ENCODE measurements around the gene ZBP1. TPM values are rescaled to one million over a fixed set of nuclear protein-coding genes. Genes with fewer than 3 reads are reported as not detected.

ZBP1 gene
- 0.32 and 0.62 TPM in 2 replicates for total RNA-seq

- Mint-ChIP-seq H3K27ac (peak within 1 kb of the TSS; percentile 91), H3K36me3 (ENCODE audit: low read depth) (peaks cover 4% of the 10 kb centered on the region), H3K4me1 (ENCODE audit: low read depth) (peaks cover 47% of the 10 kb centered on the region), H3K9me3 (peaks cover 12% of the 10 kb centered on the region), H3K27me3 (ENCODE audit: low read depth) (peaks cover 17% of the 10 kb centered on the region), H3K4me3 (ENCODE audit: low read depth) (peak within 1 kb of the TSS; percentile 65)
- intact Hi-C loops (cut with micrococcal nuclease): no loop called here
- peak; percentile 67 for DNase-seq (ENCODE audit: low spot score)
These were observed at the start of gene ZBP1 for GRCh38 chr20:57620274-57620990. ZBP1 (minus strand) TSS chr20:57620426; CDS start chr20:57620295, 131 bp downstream.

- no peak overlapping the region for H3K27ac Mint-ChIP-seq
- no peak overlapping the region for H3K4me3 Mint-ChIP-seq (ENCODE audit: low read depth)
- peaks cover 4% of the 10 kb centered on the region for H3K27me3 Mint-ChIP-seq (ENCODE audit: low read depth)
- no peaks in the 10 kb centered on the region for H3K9me3 Mint-ChIP-seq
- H3K36me3 Mint-ChIP-seq (ENCODE audit: low read depth): no peaks in the 10 kb centered on the region
- DNase-seq (ENCODE audit: low spot score): no peak
- no peaks in the 10 kb centered on the region for H3K4me1 Mint-ChIP-seq (ENCODE audit: low read depth)
- intact Hi-C loops (cut with micrococcal nuclease): no loop called here
These were observed 49.4 kb upstream of the ZBP1 start for GRCh38 chr20:57669632-57670031.

- Mint-ChIP-seq H3K36me3 (ENCODE audit: low read depth) (no peaks in the 10 kb centered on the region), H3K27me3 (ENCODE audit: low read depth) (peaks cover 4% of the 10 kb centered on the region), H3K9me3 (no peaks in the 10 kb centered on the region), H3K4me1 (ENCODE audit: low read depth) (no peaks in the 10 kb centered on the region), H3K4me3 (ENCODE audit: low read depth) (no peak overlapping the region), H3K27ac (no peak overlapping the region)
- intact Hi-C loops (cut with micrococcal nuclease): no loop called here
- no peak for DNase-seq (ENCODE audit: low spot score)
These were observed 47.9 kb upstream of the ZBP1 start for GRCh38 chr20:57667924-57668782.

- intact Hi-C loops (cut with micrococcal nuclease): no loop called here
- no peak overlapping the region for H3K27ac Mint-ChIP-seq
- no peaks in the 10 kb centered on the region for H3K4me1 Mint-ChIP-seq (ENCODE audit: low read depth)
- no peak overlapping the region for H3K4me3 Mint-ChIP-seq (ENCODE audit: low read depth)
- DNase-seq (ENCODE audit: low spot score): no peak
- peaks cover 4% of the 10 kb centered on the region for H3K27me3 Mint-ChIP-seq (ENCODE audit: low read depth)
- no peaks in the 10 kb centered on the region for H3K9me3 Mint-ChIP-seq
- no peaks in the 10 kb centered on the region for H3K36me3 Mint-ChIP-seq (ENCODE audit: low read depth)
These were observed 47.2 kb upstream of the ZBP1 start for GRCh38 chr20:57667388-57667787.

GRCh38 chr20:57666834-57667157 lies 46.6 kb upstream of the ZBP1 start:
- Mint-ChIP-seq H3K9me3 (no peaks in the 10 kb centered on the region), H3K27ac (no peak overlapping the region), H3K4me1 (ENCODE audit: low read depth) (no peaks in the 10 kb centered on the region), H3K36me3 (ENCODE audit: low read depth) (no peaks in the 10 kb centered on the region), H3K27me3 (ENCODE audit: low read depth) (peaks cover 2% of the 10 kb centered on the region), H3K4me3 (ENCODE audit: low read depth) (no peak overlapping the region)
- DNase-seq (ENCODE audit: low spot score): no peak
- intact Hi-C loops (cut with micrococcal nuclease): no loop called here

GRCh38 chr20:57666106-57666833 lies 46.0 kb upstream of the ZBP1 start:
- no peak for DNase-seq (ENCODE audit: low spot score)
- intact Hi-C loops (cut with micrococcal nuclease): no loop called here
- H3K27ac Mint-ChIP-seq: no peak overlapping the region
- no peaks in the 10 kb centered on the region for H3K9me3 Mint-ChIP-seq
- H3K4me1 Mint-ChIP-seq (ENCODE audit: low read depth): no peaks in the 10 kb centered on the region
- no peak overlapping the region for H3K4me3 Mint-ChIP-seq (ENCODE audit: low read depth)
- no peaks in the 10 kb centered on the region for H3K27me3 Mint-ChIP-seq (ENCODE audit: low read depth)
- no peaks in the 10 kb centered on the region for H3K36me3 Mint-ChIP-seq (ENCODE audit: low read depth)

GRCh38 chr20:57665589-57665971 lies 45.4 kb upstream of the ZBP1 start:
- H3K4me3 Mint-ChIP-seq (ENCODE audit: low read depth): no peak overlapping the region
- no peak overlapping the region for H3K27ac Mint-ChIP-seq
- H3K9me3 Mint-ChIP-seq: no peaks in the 10 kb centered on the region
- DNase-seq (ENCODE audit: low spot score): no peak
- H3K4me1 Mint-ChIP-seq (ENCODE audit: low read depth): no peaks in the 10 kb centered on the region
- no peaks in the 10 kb centered on the region for H3K36me3 Mint-ChIP-seq (ENCODE audit: low read depth)
- no peaks in the 10 kb centered on the region for H3K27me3 Mint-ChIP-seq (ENCODE audit: low read depth)
- intact Hi-C loops (cut with micrococcal nuclease): no loop called here

- intact Hi-C loops (cut with micrococcal nuclease): no loop called here
- H3K27ac Mint-ChIP-seq: no peak overlapping the region
- H3K4me3 Mint-ChIP-seq (ENCODE audit: low read depth): no peak overlapping the region
- H3K27me3 Mint-ChIP-seq (ENCODE audit: low read depth): no peaks in the 10 kb centered on the region
- H3K36me3 Mint-ChIP-seq (ENCODE audit: low read depth): no peaks in the 10 kb centered on the region
- no peak for DNase-seq (ENCODE audit: low spot score)
- no peaks in the 10 kb centered on the region for H3K9me3 Mint-ChIP-seq
- no peaks in the 10 kb centered on the region for H3K4me1 Mint-ChIP-seq (ENCODE audit: low read depth)
These were observed 44.8 kb upstream of the ZBP1 start for GRCh38 chr20:57664924-57665588.

- Mint-ChIP-seq H3K36me3 (ENCODE audit: low read depth) (no peaks in the 10 kb centered on the region), H3K27ac (no peak overlapping the region), H3K27me3 (ENCODE audit: low read depth) (no peaks in the 10 kb centered on the region), H3K4me1 (ENCODE audit: low read depth) (no peaks in the 10 kb centered on the region), H3K9me3 (no peaks in the 10 kb centered on the region), H3K4me3 (ENCODE audit: low read depth) (no peak overlapping the region)
- DNase-seq (ENCODE audit: low spot score): no peak
- intact Hi-C loops (cut with micrococcal nuclease): no loop called here
These were observed 44.2 kb upstream of the ZBP1 start for GRCh38 chr20:57664476-57664875.

GRCh38 chr20:57663681-57664451 lies 43.6 kb upstream of the ZBP1 start:
- Mint-ChIP-seq H3K9me3 (no peaks in the 10 kb centered on the region), H3K36me3 (ENCODE audit: low read depth) (no peaks in the 10 kb centered on the region), H3K4me3 (ENCODE audit: low read depth) (no peak overlapping the region), H3K27me3 (ENCODE audit: low read depth) (no peaks in the 10 kb centered on the region), H3K27ac (no peak overlapping the region), H3K4me1 (ENCODE audit: low read depth) (no peaks in the 10 kb centered on the region)
- intact Hi-C loops (cut with micrococcal nuclease): no loop called here
- DNase-seq (ENCODE audit: low spot score): no peak

- H3K4me1 Mint-ChIP-seq (ENCODE audit: low read depth): peaks cover under 1% of the 10 kb centered on the region
- H3K36me3 Mint-ChIP-seq (ENCODE audit: low read depth): no peaks in the 10 kb centered on the region
- no peaks in the 10 kb centered on the region for H3K9me3 Mint-ChIP-seq
- H3K27ac Mint-ChIP-seq: no peak overlapping the region
- no peak for DNase-seq (ENCODE audit: low spot score)
- no peak overlapping the region for H3K4me3 Mint-ChIP-seq (ENCODE audit: low read depth)
- H3K27me3 Mint-ChIP-seq (ENCODE audit: low read depth): no peaks in the 10 kb centered on the region
- intact Hi-C loops (cut with micrococcal nuclease): no loop called here
These were observed 43.0 kb upstream of the ZBP1 start for GRCh38 chr20:57663241-57663640.
